ENCODE measurements around the gene APBB2. TPM values are rescaled to one million over a fixed set of nuclear protein-coding genes. Genes with fewer than 3 reads are reported as not detected.

The APBB2 gene
- total and polyA plus RNA-seq, 4 donors: 4.8 to 31.5 (median 11.2) TPM

DNA sequence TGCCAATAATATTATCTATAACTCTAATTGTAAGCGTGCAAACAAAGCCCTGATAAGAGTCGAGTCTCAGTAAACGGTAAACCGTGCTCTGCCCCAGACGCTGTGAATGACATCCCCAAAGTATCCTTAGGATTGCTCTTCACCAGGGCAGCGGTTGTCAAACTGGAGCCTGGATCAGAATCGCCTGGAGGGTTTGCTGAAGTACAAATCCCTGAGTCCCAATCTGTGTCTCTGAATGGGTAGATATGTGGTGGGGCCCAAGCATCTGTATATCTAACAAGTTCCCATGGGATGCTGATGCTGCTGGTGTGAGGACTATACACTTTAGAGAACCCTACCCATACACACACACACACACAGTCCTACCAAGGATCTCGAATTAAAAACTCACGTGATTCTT is 813 bp upstream of the APBB2 start:
- no peak overlapping the region for H3K4me3 ChIP-seq (ENCODE audit: low read depth in 1 of 3, low read length in 3 of 3)

DNA sequence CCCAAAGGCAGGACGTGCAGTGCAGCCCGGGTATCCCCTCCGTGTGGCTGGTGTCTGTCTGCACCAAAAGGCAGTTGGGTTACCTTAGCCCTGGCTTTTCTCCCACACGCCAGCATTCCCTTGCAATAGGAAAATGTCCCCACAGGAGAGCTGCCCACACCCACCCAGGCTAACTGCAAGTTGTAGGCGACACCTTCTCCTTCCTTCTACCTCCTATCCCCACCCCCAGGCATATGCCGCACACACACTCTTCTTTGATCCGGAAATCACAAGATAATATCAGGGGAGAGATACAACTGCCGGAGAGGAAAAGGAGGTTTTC is 444 bp upstream of the APBB2 start:
- peak overlapping the region; percentile 31 to 68 for H3K27ac ChIP-seq (ENCODE audit: low read depth in 1 of 2, low read length in 2 of 2)
- H3K4me3 ChIP-seq (ENCODE audit: low read depth in 1 of 3, low read length in 3 of 3): peak overlapping the region; percentile 8 to 86 (median 31)
- no peaks in the 10 kb centered on the region for H3K9me3 ChIP-seq (ENCODE audit: control insufficient read depth in 4 of 4, low read length in 3 of 4)
- H3K36me3 ChIP-seq (ENCODE audit: control insufficient read depth in 4 of 4, insufficient read depth in 3 of 4, low read depth in 1 of 4, low read length in 3 of 4): peaks cover 0 to 1% (median 0%) of the 10 kb centered on the region in 4 donors
- DNase-seq (ENCODE audit: low spot score): no peak
- H3K9ac ChIP-seq (ENCODE audit: low read depth in 1 of 2, low read length in 2 of 2): no peak overlapping the region
- no peak for TF ChIP-seq GABPA (IDR thresholded peaks at IDR 0.05 in 1 of 2, conservative IDR thresholded peaks at IDR 0.05 in 1 of 2)
- TF ChIP-seq JUND (IDR thresholded peaks at IDR 0.05): no peak
- no peak for TF ChIP-seq RAD21 (IDR thresholded peaks at IDR 0.05)
- no peak for TF ChIP-seq FOXA2 (IDR thresholded peaks at IDR 0.05)
- no peak for TF ChIP-seq YY1 (IDR thresholded peaks at IDR 0.05)
- TF ChIP-seq HNF4G (IDR thresholded peaks at IDR 0.05): no peak
- no peak for TF ChIP-seq SP1 (IDR thresholded peaks at IDR 0.05)
- no peak for TF ChIP-seq TAF1 (conservative IDR thresholded peaks at IDR 0.05)
- TF ChIP-seq, protein P1, sequence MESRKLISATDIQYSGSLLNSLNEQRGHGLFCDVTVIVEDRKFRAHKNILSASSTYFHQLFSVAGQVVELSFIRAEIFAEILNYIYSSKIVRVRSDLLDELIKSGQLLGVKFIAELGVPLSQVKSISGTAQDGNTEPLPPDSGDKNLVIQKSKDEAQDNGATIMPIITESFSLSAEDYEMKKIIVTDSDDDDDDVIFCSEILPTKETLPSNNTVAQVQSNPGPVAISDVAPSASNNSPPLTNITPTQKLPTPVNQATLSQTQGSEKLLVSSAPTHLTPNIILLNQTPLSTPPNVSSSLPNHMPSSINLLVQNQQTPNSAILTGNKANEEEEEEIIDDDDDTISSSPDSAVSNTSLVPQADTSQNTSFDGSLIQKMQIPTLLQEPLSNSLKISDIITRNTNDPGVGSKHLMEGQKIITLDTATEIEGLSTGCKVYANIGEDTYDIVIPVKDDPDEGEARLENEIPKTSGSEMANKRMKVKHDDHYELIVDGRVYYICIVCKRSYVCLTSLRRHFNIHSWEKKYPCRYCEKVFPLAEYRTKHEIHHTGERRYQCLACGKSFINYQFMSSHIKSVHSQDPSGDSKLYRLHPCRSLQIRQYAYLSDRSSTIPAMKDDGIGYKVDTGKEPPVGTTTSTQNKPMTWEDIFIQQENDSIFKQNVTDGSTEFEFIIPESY (IDR thresholded peaks at IDR 0.05): no peak
- no peak for TF ChIP-seq NR2F2 (IDR thresholded peaks at IDR 0.05)
- no peak for TF ChIP-seq RXRA (IDR thresholded peaks at IDR 0.05)
- TF ChIP-seq, protein P2, sequence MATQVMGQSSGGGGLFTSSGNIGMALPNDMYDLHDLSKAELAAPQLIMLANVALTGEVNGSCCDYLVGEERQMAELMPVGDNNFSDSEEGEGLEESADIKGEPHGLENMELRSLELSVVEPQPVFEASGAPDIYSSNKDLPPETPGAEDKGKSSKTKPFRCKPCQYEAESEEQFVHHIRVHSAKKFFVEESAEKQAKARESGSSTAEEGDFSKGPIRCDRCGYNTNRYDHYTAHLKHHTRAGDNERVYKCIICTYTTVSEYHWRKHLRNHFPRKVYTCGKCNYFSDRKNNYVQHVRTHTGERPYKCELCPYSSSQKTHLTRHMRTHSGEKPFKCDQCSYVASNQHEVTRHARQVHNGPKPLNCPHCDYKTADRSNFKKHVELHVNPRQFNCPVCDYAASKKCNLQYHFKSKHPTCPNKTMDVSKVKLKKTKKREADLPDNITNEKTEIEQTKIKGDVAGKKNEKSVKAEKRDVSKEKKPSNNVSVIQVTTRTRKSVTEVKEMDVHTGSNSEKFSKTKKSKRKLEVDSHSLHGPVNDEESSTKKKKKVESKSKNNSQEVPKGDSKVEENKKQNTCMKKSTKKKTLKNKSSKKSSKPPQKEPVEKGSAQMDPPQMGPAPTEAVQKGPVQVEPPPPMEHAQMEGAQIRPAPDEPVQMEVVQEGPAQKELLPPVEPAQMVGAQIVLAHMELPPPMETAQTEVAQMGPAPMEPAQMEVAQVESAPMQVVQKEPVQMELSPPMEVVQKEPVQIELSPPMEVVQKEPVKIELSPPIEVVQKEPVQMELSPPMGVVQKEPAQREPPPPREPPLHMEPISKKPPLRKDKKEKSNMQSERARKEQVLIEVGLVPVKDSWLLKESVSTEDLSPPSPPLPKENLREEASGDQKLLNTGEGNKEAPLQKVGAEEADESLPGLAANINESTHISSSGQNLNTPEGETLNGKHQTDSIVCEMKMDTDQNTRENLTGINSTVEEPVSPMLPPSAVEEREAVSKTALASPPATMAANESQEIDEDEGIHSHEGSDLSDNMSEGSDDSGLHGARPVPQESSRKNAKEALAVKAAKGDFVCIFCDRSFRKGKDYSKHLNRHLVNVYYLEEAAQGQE (IDR thresholded peaks at IDR 0.05): no peak
- TF ChIP-seq HNF4A (conservative IDR thresholded peaks at IDR 0.05): no peak
- no peak for TF ChIP-seq EGR1 (IDR thresholded peaks at IDR 0.05; ENCODE audit: low read depth in 2 of 2)
- TF ChIP-seq FOXA1 (IDR thresholded peaks at IDR 0.05): no peak
- TF ChIP-seq, protein P3, sequence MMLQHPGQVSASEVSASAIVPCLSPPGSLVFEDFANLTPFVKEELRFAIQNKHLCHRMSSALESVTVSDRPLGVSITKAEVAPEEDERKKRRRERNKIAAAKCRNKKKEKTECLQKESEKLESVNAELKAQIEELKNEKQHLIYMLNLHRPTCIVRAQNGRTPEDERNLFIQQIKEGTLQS (IDR thresholded peaks at IDR 0.05): no peak
- TF ChIP-seq, protein P4, sequence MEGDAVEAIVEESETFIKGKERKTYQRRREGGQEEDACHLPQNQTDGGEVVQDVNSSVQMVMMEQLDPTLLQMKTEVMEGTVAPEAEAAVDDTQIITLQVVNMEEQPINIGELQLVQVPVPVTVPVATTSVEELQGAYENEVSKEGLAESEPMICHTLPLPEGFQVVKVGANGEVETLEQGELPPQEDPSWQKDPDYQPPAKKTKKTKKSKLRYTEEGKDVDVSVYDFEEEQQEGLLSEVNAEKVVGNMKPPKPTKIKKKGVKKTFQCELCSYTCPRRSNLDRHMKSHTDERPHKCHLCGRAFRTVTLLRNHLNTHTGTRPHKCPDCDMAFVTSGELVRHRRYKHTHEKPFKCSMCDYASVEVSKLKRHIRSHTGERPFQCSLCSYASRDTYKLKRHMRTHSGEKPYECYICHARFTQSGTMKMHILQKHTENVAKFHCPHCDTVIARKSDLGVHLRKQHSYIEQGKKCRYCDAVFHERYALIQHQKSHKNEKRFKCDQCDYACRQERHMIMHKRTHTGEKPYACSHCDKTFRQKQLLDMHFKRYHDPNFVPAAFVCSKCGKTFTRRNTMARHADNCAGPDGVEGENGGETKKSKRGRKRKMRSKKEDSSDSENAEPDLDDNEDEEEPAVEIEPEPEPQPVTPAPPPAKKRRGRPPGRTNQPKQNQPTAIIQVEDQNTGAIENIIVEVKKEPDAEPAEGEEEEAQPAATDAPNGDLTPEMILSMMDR (IDR thresholded peaks at IDR 0.05; ENCODE audit: low read depth, low read length, missing input control): no peak
- H3K4me1 ChIP-seq (ENCODE audit: control insufficient read depth in 4 of 4, insufficient read depth in 4 of 4, low read length in 3 of 4): peaks cover 4 to 36% (median 28%) of the 10 kb centered on the region in 4 donors
- no peaks in the 10 kb centered on the region for H3K27me3 ChIP-seq (ENCODE audit: control insufficient read depth in 4 of 4, insufficient read depth in 4 of 4, low read length in 3 of 4)
- WGBS: 17% methylated on average over 8 of the region's 8 CpGs

More for the DNA sequence above, 813 bp upstream of the APBB2 start:
- 41% methylated on average over 9 of the region's 9 CpGs for WGBS
- DNase-seq (ENCODE audit: low spot score): no peak
- Histone ChIP-seq H3K9ac (ENCODE audit: low read depth in 1 of 2, low read length in 2 of 2) (no peak overlapping the region), H3K36me3 (ENCODE audit: control insufficient read depth in 4 of 4, insufficient read depth in 3 of 4, low read depth in 1 of 4, low read length in 3 of 4) (peaks cover 0 to 1% (median 0%) of the 10 kb centered on the region in 4 donors), H3K4me1 (ENCODE audit: control insufficient read depth in 4 of 4, insufficient read depth in 4 of 4, low read length in 3 of 4) (peaks cover 2 to 32% (median 25%) of the 10 kb centered on the region in 4 donors), H3K27ac (ENCODE audit: low read depth in 1 of 2, low read length in 2 of 2) (peak overlapping the region; percentile 31 to 68), H3K9me3 (ENCODE audit: control insufficient read depth in 4 of 4, low read length in 3 of 4) (no peaks in the 10 kb centered on the region), H3K27me3 (ENCODE audit: control insufficient read depth in 4 of 4, insufficient read depth in 4 of 4, low read length in 3 of 4) (no peaks in the 10 kb centered on the region)
- no peak for TF ChIP-seq RAD21 (IDR thresholded peaks at IDR 0.05)
- TF ChIP-seq, protein P4 (IDR thresholded peaks at IDR 0.05; ENCODE audit: low read depth, low read length, missing input control): no peak
- no peak for TF ChIP-seq EGR1 (IDR thresholded peaks at IDR 0.05; ENCODE audit: low read depth in 2 of 2)
- TF ChIP-seq SP1 (IDR thresholded peaks at IDR 0.05): no peak
- no peak for TF ChIP-seq HNF4G (IDR thresholded peaks at IDR 0.05)
- TF ChIP-seq, protein P3 (IDR thresholded peaks at IDR 0.05): no peak
- no peak for TF ChIP-seq FOXA2 (IDR thresholded peaks at IDR 0.05)
- TF ChIP-seq HNF4A (conservative IDR thresholded peaks at IDR 0.05): no peak

Data from liver (tissue), 9 donors.